EH (cell line): Measurements from ENCODE around the gene LCP2.
"Not testable (repeated sequence)": the region's sequence is repeated elsewhere in the genome, so short reads cannot be mapped to it uniquely, and the experiment has no call there.

Source experiments
- DNase-seq: peaks from one replicate; pipeline ENCODE4 v3.0.0-alpha.2; 2015; ENCODE audit warnings: low read depth

LCP2 gene

DNA sequence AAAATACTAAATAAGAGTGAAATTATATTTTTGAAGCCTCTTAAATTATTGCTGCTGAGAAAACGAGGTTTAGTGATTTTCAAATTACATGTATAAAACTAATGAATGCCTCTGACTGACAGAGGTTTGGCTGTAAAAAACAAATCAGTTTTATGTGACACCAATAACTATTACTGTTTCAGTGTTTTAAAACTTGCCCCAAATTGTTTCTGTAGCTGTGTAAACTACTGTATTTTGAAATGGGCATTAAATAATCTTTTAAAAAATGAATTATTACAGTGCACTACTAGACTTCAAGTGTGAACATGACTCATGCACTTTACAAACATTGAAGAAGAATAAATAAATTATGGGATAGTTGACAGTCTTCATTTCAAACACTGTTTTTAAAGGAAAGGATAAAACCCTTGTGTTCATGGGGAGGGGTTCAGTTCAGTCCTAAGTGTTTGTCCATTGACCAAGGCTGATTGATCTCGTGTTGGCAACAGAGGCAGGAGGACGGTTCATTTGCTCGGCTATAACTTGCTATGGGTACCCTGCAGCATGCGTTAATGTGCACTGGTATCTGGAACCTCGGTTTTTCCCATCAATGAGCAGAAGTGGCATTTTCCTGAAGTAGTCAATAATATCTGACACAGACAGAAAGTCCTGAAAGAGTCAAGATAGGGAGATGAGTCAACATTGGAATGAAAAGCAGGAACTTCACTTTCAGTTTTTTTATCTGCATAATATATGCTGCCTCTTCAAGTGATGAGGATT, 49.2 kb downstream of the LCP2 start:
- no peak for DNase-seq

- no peak for DNase-seq
Measured at GRCh38 chr5:170247363-170247762, 50.2 kb downstream of the LCP2 start.

DNA sequence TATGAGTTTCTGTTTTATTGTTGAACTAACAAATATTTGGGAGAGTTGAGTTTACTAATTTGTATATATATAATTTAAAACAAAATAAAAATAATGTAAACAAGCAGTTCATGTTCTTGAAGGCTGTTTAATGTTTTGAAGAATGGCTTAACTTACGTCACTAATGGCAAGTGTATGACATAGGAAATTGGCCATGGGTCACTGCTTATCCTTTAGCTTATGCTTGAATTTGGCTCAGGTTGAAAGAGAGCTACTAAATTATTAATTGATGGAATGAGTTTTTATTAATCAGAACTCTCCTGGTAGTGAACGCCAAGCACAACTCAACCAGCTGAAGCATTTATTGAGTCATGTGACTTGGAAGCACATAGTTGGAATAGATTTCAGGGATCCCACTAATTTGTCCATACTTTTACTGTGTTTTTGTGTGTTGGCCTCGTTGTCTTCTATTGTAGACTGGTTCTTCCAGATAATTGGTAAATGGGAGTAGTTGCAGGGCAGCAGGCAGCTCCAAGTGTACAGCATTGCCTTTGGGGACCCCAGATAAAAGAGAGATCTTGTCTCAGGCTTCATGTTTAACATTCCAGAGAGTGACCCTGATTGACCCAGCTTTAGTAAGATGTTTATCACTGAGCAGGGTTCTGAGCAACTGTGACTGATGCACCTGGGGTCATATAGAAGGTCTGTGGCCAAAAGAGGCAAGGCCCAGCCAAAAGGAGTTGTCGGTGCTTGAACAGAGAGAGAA, 51.3 kb downstream of the LCP2 start:
- DNase-seq, result no peak

GRCh38 chr5:170245436-170245835, 52.1 kb downstream of the LCP2 start:
- DNase-seq, result not testable (repeated sequence)

DNA sequence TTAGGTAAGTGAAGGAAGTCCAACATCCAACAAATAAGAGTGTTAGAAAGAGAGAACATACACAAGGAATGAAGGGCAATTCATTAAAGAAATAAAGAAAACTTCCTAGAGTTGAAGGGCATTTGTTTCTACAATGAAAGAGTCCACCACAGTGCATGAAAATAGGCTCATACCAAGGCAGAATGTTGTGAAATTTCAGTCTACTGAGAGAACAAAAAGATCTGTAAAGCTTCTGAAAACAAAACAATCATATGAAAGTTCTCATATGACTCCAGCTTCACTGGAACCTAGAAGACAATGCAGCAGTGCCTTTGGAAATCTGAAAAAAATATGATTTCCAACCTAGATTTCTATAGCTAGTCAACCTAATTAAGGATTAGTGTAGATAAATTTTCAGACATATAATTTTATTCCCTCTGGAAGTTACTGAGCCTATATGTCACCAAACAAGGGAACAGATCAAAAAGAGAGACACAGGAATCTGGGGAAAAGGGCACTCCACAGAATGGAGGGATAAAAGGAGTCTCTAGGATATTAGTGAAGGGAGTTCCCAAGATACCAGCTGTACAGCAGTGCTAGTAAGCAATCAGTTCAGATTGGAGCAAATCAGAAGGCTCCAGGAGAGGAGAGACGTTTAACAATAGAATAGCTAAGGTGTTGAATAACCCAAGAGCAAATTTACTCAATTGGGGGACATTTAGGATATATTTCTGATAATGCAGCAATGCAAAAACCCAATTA, 59.0 kb downstream of the LCP2 start:
- no peak for DNase-seq

GRCh38 chr5:170235876-170236864, 61.4 kb downstream of the LCP2 start:
- no peak for DNase-seq

GRCh38 chr5:170233358-170233892, 64.2 kb downstream of the LCP2 start:
- DNase-seq, result no peak

DNA sequence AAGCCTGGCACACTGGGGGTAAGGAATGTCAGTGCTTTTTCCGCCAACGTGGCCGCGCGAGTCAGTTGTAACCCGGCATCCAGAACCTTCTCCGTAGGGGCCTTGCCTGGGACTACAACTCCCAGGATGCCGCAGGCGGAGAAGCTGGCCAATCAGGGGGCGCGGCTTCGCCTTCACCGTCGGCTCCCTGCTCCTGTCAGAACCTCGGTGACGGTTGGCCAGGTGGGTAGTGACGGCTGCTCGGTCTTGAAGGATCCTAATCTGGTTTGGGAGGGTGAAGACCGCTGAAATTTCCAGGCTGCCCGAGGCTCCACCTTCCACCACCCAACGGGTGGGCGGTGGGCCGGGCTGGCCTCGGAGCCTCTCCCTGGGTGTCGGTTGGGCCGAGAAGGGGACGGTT, 64.8 kb downstream of the LCP2 start, which contains the start of gene C5orf58:
TSS of gene C5orf58 (plus strand) at position 200 of the 400 bp plus-strand sequence. CDS start 1,992 bp downstream, outside the sequence.
- DNase-seq, result no peak

DNA sequence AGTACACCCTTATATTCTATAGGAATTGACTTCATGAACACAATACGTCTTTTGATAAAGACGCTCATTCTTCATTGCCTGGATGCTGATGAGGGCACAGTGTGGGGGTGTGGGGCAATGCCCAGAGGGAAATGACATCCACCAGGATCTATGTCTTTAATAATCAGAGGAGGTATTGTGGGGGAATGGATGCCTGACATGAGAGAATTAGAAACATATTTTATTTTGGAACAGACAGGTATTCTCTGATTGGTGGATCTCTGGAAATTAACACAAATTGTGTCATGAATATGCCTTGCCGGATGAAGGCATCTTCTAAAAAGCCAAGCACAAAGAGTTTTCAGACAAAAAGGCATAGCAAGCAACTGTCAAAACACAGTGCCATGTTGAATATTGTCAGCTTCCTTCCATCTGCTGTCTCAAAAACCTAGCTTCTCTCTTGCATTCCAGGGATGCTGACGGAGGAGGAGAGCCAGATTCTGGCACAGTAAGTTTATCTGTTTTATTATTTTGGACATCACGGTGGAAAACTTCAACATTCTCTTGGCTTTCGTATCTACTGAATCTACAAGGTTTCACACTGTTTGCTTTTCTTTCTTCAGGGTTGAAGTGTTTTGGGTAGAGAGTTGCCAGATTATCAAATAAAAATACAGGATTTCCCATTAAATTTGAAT, 68.7 kb downstream of the LCP2 start:
- no peak for DNase-seq

GRCh38 chr5:170226661-170227060, 70.9 kb downstream of the LCP2 start:
- no peak for DNase-seq

DNA sequence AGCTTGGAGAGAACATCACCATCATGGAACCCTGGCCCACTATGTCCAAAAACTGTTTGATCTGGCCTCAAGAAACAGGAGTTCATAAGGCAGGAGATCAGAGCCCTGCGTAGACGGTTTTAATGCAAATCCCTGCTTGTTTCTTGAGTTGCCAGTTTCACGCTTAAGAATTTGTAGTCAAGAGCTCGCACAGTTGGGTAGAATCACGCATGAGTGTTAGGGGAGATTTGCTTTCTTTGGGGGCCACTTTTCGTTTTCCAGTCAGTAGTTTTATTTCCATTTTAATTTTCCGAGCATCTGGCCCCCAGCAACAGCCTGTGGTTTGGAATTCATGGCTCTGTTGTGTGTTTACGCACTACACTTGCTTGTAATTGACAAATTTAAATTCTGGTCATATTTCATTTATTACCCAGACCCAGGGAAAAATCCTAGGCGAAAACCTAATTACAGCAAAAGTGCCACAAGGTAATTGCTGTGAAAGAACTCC, 71.4 kb downstream of the LCP2 start:
- no peak for DNase-seq

DNA sequence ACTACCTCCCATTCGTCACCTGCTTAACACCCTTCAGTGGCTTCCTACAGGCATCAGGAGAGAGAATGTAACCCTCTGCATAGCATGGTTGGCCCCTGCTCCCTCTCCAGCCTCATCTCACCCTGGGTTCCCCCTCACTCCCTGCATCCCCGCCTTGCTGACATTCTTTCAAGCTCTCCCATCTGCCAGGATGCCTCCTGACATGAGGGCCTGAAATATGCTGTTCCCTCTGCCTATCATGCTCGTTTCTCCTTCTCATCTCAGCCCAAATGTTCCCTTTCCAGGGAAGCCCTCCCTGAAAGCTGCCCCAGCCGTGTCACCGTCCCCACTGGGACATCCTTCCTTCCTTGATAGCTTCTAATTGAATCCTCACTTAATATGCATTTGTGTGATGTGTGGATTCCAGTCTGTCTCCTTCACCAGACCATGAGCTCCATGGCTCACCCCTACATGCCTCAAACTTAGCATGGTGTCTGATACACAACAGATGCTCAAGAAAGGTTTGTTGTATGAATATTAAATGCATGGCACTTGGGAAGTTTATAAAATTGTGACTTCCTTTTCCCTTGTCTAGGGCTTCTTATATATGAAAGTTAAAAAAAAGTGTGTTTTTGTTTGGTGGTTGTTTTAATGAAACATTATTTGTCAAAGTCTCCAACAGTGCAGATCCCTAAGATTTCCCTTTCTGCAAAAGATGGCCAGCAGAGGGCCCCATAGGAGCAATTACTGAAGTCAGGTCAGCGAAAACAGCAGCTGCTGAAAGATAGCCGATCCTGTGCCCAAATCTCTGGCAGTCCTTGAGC, 72.0 kb downstream of the LCP2 start:
- peak; percentile 61 for DNase-seq

GRCh38 chr5:170223906-170224305, 73.7 kb downstream of the LCP2 start:
- DNase-seq, result no peak

GRCh38 chr5:170223360-170223759, 74.2 kb downstream of the LCP2 start:
- DNase-seq, result peak; percentile 66

DNA sequence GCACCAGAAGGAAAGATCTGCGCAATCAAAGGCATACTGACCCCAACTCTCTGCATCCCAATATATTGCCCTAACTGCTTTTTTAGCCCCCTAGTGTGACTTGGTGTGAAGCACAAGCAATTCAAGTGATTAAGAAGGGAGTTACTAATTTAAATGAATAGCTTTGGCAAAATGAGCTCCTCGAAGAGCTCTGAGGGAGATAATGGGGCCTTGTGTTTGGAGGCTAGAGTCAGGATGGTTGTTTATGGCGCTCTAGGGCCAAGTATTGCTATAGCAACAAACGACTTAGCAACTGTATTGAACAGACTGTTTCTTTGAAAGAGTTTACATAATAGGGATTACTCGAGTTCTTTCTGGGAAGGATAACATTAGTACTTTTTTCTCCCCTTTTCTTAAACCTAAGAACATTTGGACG, 76.2 kb downstream of the LCP2 start:
- no peak for DNase-seq

DNA sequence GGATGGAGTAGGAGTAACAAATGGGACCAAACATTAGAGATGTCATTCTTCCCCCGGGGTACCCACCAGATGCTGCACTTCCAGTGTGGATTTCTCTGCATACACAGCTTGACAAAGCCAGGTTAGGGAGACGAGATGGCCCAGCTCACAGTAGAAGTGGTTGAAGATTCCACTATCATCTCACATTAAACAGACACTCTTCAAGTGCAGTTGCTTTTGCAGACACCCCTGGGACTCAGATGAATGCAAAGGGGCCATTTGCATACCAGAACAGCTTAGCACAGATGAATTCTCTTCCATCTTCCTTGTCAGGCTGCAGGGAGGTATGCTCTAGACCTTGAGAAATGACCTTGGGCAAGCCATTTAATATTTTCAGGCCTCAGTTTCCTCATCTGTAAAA, 77.4 kb downstream of the LCP2 start:
- DNase-seq, result no peak

- peak; percentile 89 for DNase-seq
Measured at GRCh38 chr5:170219615-170220014, 78.0 kb downstream of the LCP2 start.

DNA sequence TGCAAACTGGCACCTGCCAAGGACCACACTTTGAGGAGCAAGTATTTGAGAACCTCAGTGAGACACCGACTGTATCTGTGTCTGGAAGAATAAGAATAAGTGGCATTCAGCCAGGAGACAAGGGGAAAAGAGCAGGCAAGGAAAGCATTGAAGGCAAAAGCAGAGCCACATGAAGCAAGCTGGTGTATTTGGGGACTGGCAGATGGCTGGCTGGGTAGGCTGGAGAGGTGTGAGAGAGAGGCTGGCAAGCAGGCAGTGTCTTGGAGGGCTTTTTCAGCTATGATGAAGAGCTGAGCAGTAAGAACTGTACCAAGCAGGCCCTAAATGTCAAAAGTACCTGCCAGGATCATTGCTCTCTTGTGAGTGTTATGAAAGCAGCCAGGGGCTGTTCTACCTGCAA, 78.9 kb downstream of the LCP2 start:
- no peak for DNase-seq

DNA sequence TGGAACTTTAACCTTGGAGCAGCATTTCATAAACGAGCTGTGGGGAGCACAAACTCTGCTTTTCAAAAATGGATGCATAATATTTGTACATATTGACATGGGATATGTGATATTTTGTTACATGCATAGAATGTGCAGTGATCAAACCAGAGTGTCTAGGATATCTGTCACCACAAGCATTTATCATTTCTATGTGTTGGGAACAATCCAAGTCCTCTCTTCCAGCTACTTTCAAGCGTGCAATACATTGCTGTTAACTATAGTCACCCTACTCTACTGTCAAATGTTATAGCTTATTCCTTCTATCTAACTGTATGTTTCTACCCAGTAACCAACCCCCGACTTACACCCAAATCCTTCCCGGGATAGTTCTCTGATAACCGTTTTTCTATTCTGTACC, 79.7 kb downstream of the LCP2 start:
- DNase-seq, result no peak
